K562 (cell line): Measurements from ENCODE around the gene KCNE2. TPM values are rescaled to one million over a fixed set of nuclear protein-coding genes. Genes with fewer than 3 reads are reported as not detected.
"Not testable (repeated sequence)": the region's sequence is repeated elsewhere in the genome, so short reads cannot be mapped to it uniquely, and the experiment has no call there.

Experiments used
- ATAC-seq: fragments of 200-7000 bp; cut with Tn5 transposase; 3 replicates; pipeline ENCODE4 v1.9.1; 2020; ENCODE audit warnings: moderate library complexity
- BruUV-seq: library from RNA; stranded (reverse); fragments of 400-500 nt; replicated peaks from 2 replicates; lab custom pipeline; 2021; lab: Mats Ljungman, UMichigan
- CTCF ChIA-PET: fragments of 300-600 bp; formaldehyde crosslinking; extraction: SDS; loops from one replicate; lab custom pipeline; 2021; ENCODE audit warnings: low intra/inter-chr PET ratio; lab: Yijun Ruan, JAX
- POLR2A ChIA-PET: fragments of 300-600, 350-650 bp; sonication (Branson Sonifier 250); formaldehyde crosslinking; extraction: SDS; loops from one replicate; lab custom pipeline; 2021; ENCODE audit warnings: antibody characterized with exemption, inconsistent platforms; lab: Yijun Ruan, JAX
- DNase-seq, 4 experiments: peaks; one replicate each; pipeline versions ENCODE4 v3.0.0 to v3.0.0-alpha.2; 2011 to 2018; ENCODE audit warnings: low spot score in 3 of 4, mixed read lengths in 3 of 4; ENCODE audit errors: extremely low read depth in 1 of 4
- FAIRE-seq: peaks from 2 replicates; lab custom pipeline; 2011; peaks lifted over from hg19 to GRCh38; lab: Jason Lieb, UNC
- H2AFZ ChIP-seq: 2 replicates; pipeline ENCODE4 v1.6.0; 2011; ENCODE audit warnings: low read depth, low read length, control low read depth, inconsistent platforms
- H3K27ac ChIP-seq: fragments of 200-600 bp; 3 replicates; pipeline ENCODE4 v1.8.0; 2011; ENCODE audit warnings: low read depth, mild to moderate bottlenecking, control low read depth, inconsistent platforms, low read length, moderate library complexity, mixed read lengths; ENCODE audit errors: extremely low read depth
- H3K27me3 ChIP-seq, 2 experiments: fragments of 300-600 bp in 1 of 2; 2 replicates in 1 of 2; 3 replicates in 1 of 2; pipeline versions ENCODE4 v1.6.0 to v1.8.0; 2011; ENCODE audit warnings: inconsistent platforms in 2 of 2, low read length in 2 of 2, mild to moderate bottlenecking in 1 of 2, mixed read lengths in 1 of 2, moderate library complexity in 1 of 2; ENCODE audit not compliant: control insufficient read depth in 2 of 2, insufficient read depth in 2 of 2
- H3K36me3 ChIP-seq: fragments of 300-600 bp; 3 replicates; pipeline ENCODE4 v1.8.0; 2011; ENCODE audit warnings: mild to moderate bottlenecking, low read length, inconsistent platforms; ENCODE audit not compliant: control insufficient read depth, insufficient read depth
- H3K4me1 ChIP-seq, 2 experiments: fragments of 200-600 bp in 1 of 2; replicated peaks in 1 of 2; 2 replicates in 1 of 2; 3 replicates in 1 of 2; pipeline versions ENCODE4 v1.5.1 to v1.8.0; 2011; ENCODE audit warnings: inconsistent platforms in 2 of 2, low read length in 2 of 2, mild to moderate bottlenecking in 1 of 2, mixed read lengths in 1 of 2, moderate library complexity in 1 of 2; ENCODE audit not compliant: control insufficient read depth in 2 of 2, insufficient read depth in 2 of 2
- H3K4me2 ChIP-seq: 2 replicates; pipeline ENCODE4 v1.6.1; 2011; ENCODE audit warnings: low read length, control low read depth, inconsistent platforms, mixed read lengths; ENCODE audit not compliant: insufficient read depth
- H3K4me3 ChIP-seq: fragments of 200-600 bp; sonication (generic), shearing (Covaris generic); 2 replicates; pipeline ENCODE4 v1.5.1; 2016; ENCODE audit warnings: control low read depth, inconsistent platforms
- H3K79me2 ChIP-seq: fragments of 200-600 bp; 3 replicates; pipeline ENCODE4 v1.8.0; 2011; ENCODE audit warnings: low read length, inconsistent platforms; ENCODE audit not compliant: control insufficient read depth, insufficient read depth
- H3K9ac ChIP-seq, 2 experiments: 2 replicates each; pipeline versions ENCODE4 v1.6.0 to v1.6.1; 2011; ENCODE audit warnings: low read depth in 2 of 2, low read length in 2 of 2, control low read depth in 1 of 2, inconsistent platforms in 1 of 2, mild to moderate bottlenecking in 1 of 2, mixed read lengths in 1 of 2; ENCODE audit not compliant: insufficient read depth in 1 of 2
- H3K9me1 ChIP-seq: one replicate; pipeline ENCODE4 v1.6.0; 2011; ENCODE audit warnings: inconsistent platforms, mild to moderate bottlenecking, low read length, moderate library complexity; ENCODE audit not compliant: control insufficient read depth, insufficient read depth
- H3K9me3 ChIP-seq: replicated peaks from 2 replicates; pipeline ENCODE4 v1.5.1; 2011; ENCODE audit warnings: low read depth, low read length, inconsistent platforms; ENCODE audit not compliant: control insufficient read depth, insufficient read depth
- H4K20me1 ChIP-seq: replicated peaks from 2 replicates; pipeline ENCODE4 v1.6.1; 2011; ENCODE audit warnings: low read length, inconsistent platforms, mixed read lengths; ENCODE audit not compliant: control insufficient read depth, insufficient read depth
- ARID1B ChIP-seq: fragments of 450-650 bp; IDR thresholded peaks from 2 replicates; pipeline ENCODE4 v1.6.1; 2016; ENCODE audit warnings: antibody characterized with exemption, mild to moderate bottlenecking, inconsistent platforms
- CEBPB ChIP-seq: fragments of 450-650 bp; IDR thresholded peaks from 2 replicates; pipeline ENCODE4 v1.6.1; 2016; ENCODE audit warnings: missing genetic modification characterization, missing compliant biosample characterization
- DIDO1 ChIP-seq: fragments of 450-650 bp; IDR thresholded peaks from 2 replicates; pipeline ENCODE4 v1.6.1; 2016; ENCODE audit warnings: low read depth, missing biosample characterization, missing genetic modification characterization
- MLX ChIP-seq, 2 experiments: fragments of 450-650 bp in 1 of 2; sonication (generic) in 1 of 2; formaldehyde crosslinking; conservative IDR thresholded peaks; 2 replicates each; pipeline versions ENCODE4 v1.4.0 to v1.8.1; 2020 to 2022; ENCODE audit warnings: mild to moderate bottlenecking in 1 of 2, missing genetic modification reagents in 1 of 2
- PKNOX1 ChIP-seq: fragments of 450-650 bp; IDR thresholded peaks from 2 replicates; pipeline ENCODE4 v1.6.1; 2016
- TRIM24 ChIP-seq, 2 experiments: fragments of 450-650 bp; IDR thresholded peaks; 2 replicates each; pipeline ENCODE4 v1.6.1; 2016
- ZC3H11A ChIP-seq: IDR thresholded peaks from 2 replicates; pipeline ENCODE4 v1.6.1; 2012; ENCODE audit warnings: low read depth, low read length, improper control_type of control experiment
- ZNF23 ChIP-seq: fragments of 250-450 bp; sonication (Bioruptor Pico); IDR thresholded peaks from 2 replicates; pipeline ENCODE4 v1.4.0; 2020; ENCODE audit warnings: mild to moderate bottlenecking
- ZNF584 ChIP-seq: fragments of 200-800 bp; sonication (Bioruptor generic); IDR thresholded peaks from 2 replicates; pipeline ENCODE4 v1.6.1; 2016; ENCODE audit warnings: low read depth, mild to moderate bottlenecking, missing genetic modification characterization, missing compliant biosample characterization
- WGBS: fragments of 100-300 bp; shearing (Covaris generic); methylation state at CpG from one replicate; pipeline ENCODE4 v1.1.6; 2016; ENCODE audit warnings: low coverage, mixed read lengths; ENCODE audit not compliant: insufficient coverage; ENCODE audit errors: missing lambda C conversion rate; 5-methylcytosine and 5-hydroxymethylcytosine counted together
- in situ Hi-C: fragments of 300-500 bp; cut with MboI; formaldehyde crosslinking; loops from 4 replicates; pipeline ENCODE4 v1.15.0; 2018; ENCODE audit warnings: inconsistent platforms, mixed read lengths
- intact Hi-C: fragments of 100-400 bp; cut with micrococcal nuclease; formaldehyde crosslinking; loops from 2 replicates; pipeline ENCODE4 v1.14.2; 2022
- polyA plus RNA-seq, 8 experiments: library from polyadenylated mRNA; depleted of rRNA in 4 of 8; stranded (reverse) in 5 of 8; unstranded in 3 of 8; fragments of >200 nt; fragmentation: Nextera tagmentation in 2 of 8; fragmentation: Illumina TruSeq in 1 of 8; extraction: Ambion mirVana in 2 of 8; extraction: Trizol in 1 of 8; gene quantifications; 2 replicates each; pipeline versions ENCODE4 v1.2.1 to v1.2.3, GENCODE V29; 2011 to 2014; ENCODE audit warnings: inconsistent platforms in 1 of 8, missing spikeins in 1 of 8
- total RNA-seq, 7 experiments: library from RNA; depleted of rRNA in 6 of 7; stranded (reverse); fragments of >200 nt in 6 of 7; fragmentation: Illumina TruSeq in 2 of 7; extraction: Trizol in 2 of 7; gene quantifications; 2 replicates each; pipeline versions ENCODE4 v1.2.1 to v1.2.3, GENCODE V29; 2011 to 2021; ENCODE audit warnings: low replicate concordance in 1 of 7
- TF ChIP-seq, protein P1 (sequence below): fragments of 450-650 bp; IDR thresholded peaks from 2 replicates; pipeline ENCODE4 v1.6.1; 2017; ENCODE audit warnings: mild to moderate bottlenecking, moderate library complexity
- TF ChIP-seq, protein P2 (sequence below): fragments of 150-350 bp; conservative IDR thresholded peaks from 2 replicates; pipeline ENCODE4 v1.6.1; 2014; ENCODE audit warnings: low read length
- TF ChIP-seq, protein P3 (sequence below): fragments of 450-650 bp; formaldehyde crosslinking; IDR thresholded peaks from 2 replicates; pipeline ENCODE4 v1.4.0; 2022; ENCODE audit warnings: mild to moderate bottlenecking, moderate library complexity
- TF ChIP-seq, protein P4 (sequence below), 2 experiments: fragments of 450-650 bp in 1 of 2; sonication (generic) in 1 of 2; formaldehyde crosslinking in 1 of 2; IDR thresholded peaks in 1 of 2; conservative IDR thresholded peaks in 1 of 2; 2 replicates each; pipeline versions ENCODE4 v1.6.1 to v1.8.1; 2016 to 2023; ENCODE audit warnings: mild to moderate bottlenecking in 2 of 2, moderate library complexity in 2 of 2, inconsistent platforms in 1 of 2, missing genetic modification reagents in 1 of 2

The KCNE2 gene
- total and polyA plus RNA-seq, 9 of the 15 experiments (the other 6 are each of a cell fraction or from before 2014, with no cell fraction given) = not detected

DNA sequence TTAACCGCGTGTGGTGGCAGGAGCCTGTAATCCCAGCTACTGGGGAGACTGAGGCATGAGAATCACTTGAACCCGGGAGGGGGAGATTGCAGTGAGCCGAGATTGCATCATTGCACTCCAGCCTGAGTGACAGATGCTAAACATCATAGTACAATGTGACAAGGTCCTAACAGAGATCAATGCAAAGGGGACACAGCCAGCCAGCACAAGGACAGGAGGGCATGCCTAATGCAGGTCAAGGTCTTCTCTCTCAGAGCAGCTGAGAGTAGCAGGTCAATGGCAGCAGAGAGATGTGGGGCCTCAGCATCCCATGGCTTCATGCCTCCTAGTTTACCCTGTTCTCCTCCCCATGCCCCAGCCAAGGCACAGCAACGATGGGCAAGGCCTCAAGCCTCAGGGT, 8.5 kb downstream of the KCNE2 start (continued):
- TF ChIP-seq, protein P1, sequence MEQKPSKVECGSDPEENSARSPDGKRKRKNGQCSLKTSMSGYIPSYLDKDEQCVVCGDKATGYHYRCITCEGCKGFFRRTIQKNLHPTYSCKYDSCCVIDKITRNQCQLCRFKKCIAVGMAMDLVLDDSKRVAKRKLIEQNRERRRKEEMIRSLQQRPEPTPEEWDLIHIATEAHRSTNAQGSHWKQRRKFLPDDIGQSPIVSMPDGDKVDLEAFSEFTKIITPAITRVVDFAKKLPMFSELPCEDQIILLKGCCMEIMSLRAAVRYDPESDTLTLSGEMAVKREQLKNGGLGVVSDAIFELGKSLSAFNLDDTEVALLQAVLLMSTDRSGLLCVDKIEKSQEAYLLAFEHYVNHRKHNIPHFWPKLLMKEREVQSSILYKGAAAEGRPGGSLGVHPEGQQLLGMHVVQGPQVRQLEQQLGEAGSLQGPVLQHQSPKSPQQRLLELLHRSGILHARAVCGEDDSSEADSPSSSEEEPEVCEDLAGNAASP = no peak
- no peak for TF ChIP-seq ZC3H11A
- TF ChIP-seq, protein P2, sequence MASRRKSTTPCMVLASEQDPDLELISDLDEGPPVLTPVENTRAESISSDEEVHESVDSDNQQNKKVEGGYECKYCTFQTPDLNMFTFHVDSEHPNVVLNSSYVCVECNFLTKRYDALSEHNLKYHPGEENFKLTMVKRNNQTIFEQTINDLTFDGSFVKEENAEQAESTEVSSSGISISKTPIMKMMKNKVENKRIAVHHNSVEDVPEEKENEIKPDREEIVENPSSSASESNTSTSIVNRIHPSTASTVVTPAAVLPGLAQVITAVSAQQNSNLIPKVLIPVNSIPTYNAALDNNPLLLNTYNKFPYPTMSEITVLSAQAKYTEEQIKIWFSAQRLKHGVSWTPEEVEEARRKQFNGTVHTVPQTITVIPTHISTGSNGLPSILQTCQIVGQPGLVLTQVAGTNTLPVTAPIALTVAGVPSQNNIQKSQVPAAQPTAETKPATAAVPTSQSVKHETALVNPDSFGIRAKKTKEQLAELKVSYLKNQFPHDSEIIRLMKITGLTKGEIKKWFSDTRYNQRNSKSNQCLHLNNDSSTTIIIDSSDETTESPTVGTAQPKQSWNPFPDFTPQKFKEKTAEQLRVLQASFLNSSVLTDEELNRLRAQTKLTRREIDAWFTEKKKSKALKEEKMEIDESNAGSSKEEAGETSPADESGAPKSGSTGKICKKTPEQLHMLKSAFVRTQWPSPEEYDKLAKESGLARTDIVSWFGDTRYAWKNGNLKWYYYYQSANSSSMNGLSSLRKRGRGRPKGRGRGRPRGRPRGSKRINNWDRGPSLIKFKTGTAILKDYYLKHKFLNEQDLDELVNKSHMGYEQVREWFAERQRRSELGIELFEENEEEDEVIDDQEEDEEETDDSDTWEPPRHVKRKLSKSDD = no peak
- TF ChIP-seq ZNF23 (CRISPR knock-in tag) = no peak
- TF ChIP-seq ZNF584 (CRISPR knock-in tag) = no peak
- no peak for TF ChIP-seq TRIM24 (IDR thresholded peaks at IDR 0.05)
- peak; percentile 26; the same call in 1 of the 2 replicates for TF ChIP-seq PKNOX1
- no peak for TF ChIP-seq ARID1B
- TF ChIP-seq, protein P3, sequence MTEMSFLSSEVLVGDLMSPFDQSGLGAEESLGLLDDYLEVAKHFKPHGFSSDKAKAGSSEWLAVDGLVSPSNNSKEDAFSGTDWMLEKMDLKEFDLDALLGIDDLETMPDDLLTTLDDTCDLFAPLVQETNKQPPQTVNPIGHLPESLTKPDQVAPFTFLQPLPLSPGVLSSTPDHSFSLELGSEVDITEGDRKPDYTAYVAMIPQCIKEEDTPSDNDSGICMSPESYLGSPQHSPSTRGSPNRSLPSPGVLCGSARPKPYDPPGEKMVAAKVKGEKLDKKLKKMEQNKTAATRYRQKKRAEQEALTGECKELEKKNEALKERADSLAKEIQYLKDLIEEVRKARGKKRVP (CRISPR knock-in tag) = no peak
- TF ChIP-seq, protein P4, sequence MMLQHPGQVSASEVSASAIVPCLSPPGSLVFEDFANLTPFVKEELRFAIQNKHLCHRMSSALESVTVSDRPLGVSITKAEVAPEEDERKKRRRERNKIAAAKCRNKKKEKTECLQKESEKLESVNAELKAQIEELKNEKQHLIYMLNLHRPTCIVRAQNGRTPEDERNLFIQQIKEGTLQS (IDR thresholded peaks at IDR 0.05) = peak; percentile 46
- TF ChIP-seq, protein P4 (CRISPR knock-in tag; conservative IDR thresholded peaks at IDR 0.05) = no peak
- no peak for TF ChIP-seq MLX (CRISPR knock-in tag; conservative IDR thresholded peaks at IDR 0.05)
- TF ChIP-seq DIDO1 (tag) = no peak
- peak; percentile 11; the same call in 1 of the 2 replicates for TF ChIP-seq CEBPB (tag)

DNA sequence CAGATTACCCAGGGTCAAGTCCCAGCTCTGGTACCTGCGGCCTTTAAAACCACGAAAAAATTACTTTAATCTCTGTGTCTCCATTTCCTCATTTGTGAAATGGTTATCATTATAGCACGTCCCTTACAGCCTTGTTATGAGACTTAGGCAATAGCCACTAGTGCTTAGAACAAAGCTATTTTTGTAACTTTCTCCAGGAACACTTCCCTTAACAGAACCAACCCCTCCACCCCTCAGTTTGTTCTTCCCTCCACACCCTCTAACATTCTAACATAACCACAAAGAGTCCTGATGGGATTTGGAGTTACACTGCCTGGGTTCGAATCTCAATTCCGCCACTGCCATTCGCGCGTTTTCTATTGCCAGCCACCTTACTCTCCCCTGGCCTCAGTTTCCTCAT, 10.7 kb downstream of the KCNE2 start:
- POLR2A ChIA-PET, H3K27me3 ChIP-seq, H3K79me2 ChIP-seq, H3K9me3 ChIP-seq, DNase-seq, H3K4me3 ChIP-seq, H4K20me1 ChIP-seq, in situ Hi-C loops, H3K4me2 ChIP-seq, ATAC-seq, CTCF ChIA-PET, H3K27ac ChIP-seq, BruUV-seq, H3K36me3 ChIP-seq, FAIRE-seq, intact Hi-C loops, H3K9ac ChIP-seq, H2AFZ ChIP-seq, H3K9me1 ChIP-seq, H3K4me1 ChIP-seq: not testable (repeated sequence)
- no CpG with 5 or more reads among the region's 8 CpGs for WGBS
